HG02870 (cell line): Measurements from ENCODE around the gene NACC2.
A peak's percentile ranks its signal among the peaks of the same experiment; 100 is the strongest.

Source experiments
- ATAC-seq: cut with Tn5 transposase; IDR thresholded peaks from one replicate; pipeline ENCODE4 v1.9.1; 2021; ENCODE audit warnings: mild to moderate bottlenecking, moderate library complexity; ENCODE audit not compliant: unreplicated experiment

NACC2 gene

GRCh38 chr9:136131629-136132511 is 36.8 kb upstream of the NACC2 start:
- ATAC-seq, result no peak

- ATAC-seq, result no peak
Observed at GRCh38 chr9:136129176-136129575, 34.1 kb upstream of the NACC2 start.

- ATAC-seq, result no peak
Observed at GRCh38 chr9:136128436-136128835, 33.3 kb upstream of the NACC2 start.

- ATAC-seq, result no peak
Observed at GRCh38 chr9:136127313-136127712, 32.2 kb upstream of the NACC2 start.

- ATAC-seq, result no peak
Observed at GRCh38 chr9:136124976-136125692, 30.0 kb upstream of the NACC2 start.

GRCh38 chr9:136122425-136123383 is 27.6 kb upstream of the NACC2 start:
- ATAC-seq, result no peak

- no peak for ATAC-seq
Observed at GRCh38 chr9:136121801-136122200, 26.7 kb upstream of the NACC2 start.

- ATAC-seq, result no peak
Observed at GRCh38 chr9:136120438-136120844, 25.4 kb upstream of the NACC2 start.

GRCh38 chr9:136119883-136120393 is 24.8 kb upstream of the NACC2 start:
- ATAC-seq, result no peak

DNA sequence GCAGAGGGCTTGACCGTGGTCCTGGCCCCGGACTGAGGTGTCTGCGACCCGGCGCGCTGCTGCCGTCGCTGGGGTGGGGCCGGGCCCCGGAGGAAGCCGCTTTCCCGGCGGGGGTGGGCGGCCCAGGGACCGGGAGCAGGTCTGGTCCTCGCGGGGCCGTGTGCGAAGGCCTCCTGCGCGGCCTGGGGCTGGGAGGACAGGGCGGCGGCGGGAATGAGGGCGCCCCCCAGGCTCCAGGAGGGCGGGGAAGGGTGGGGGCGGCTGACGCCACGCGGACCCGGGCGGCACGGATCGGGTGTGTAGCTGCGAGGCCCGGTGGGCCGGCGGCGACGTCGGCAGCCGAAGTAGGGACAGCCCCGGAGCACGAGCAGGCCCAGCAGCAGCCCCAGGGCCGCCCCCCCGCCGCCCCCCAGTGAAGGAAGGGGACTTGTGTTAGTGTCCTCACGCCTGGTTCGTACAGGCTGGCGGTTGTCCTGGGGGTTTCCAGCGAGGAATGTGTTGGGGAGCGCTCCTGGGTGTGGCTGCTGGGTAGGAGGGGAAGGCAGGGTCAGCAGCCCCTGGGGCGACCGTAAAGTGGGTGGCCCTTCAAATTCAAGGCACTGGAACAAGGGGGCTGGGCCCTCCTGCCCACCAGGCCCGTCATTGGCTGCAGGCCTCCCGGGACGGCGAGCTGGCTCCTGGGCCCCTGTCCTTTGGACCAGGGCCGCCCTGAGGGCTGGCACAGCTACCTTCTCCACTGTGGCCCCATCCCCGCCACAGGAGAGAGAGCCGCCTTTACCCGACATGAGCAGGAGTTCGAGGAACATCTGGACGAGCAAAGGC is 24.2 kb upstream of the NACC2 start:
- ATAC-seq, result peak; percentile 11

DNA sequence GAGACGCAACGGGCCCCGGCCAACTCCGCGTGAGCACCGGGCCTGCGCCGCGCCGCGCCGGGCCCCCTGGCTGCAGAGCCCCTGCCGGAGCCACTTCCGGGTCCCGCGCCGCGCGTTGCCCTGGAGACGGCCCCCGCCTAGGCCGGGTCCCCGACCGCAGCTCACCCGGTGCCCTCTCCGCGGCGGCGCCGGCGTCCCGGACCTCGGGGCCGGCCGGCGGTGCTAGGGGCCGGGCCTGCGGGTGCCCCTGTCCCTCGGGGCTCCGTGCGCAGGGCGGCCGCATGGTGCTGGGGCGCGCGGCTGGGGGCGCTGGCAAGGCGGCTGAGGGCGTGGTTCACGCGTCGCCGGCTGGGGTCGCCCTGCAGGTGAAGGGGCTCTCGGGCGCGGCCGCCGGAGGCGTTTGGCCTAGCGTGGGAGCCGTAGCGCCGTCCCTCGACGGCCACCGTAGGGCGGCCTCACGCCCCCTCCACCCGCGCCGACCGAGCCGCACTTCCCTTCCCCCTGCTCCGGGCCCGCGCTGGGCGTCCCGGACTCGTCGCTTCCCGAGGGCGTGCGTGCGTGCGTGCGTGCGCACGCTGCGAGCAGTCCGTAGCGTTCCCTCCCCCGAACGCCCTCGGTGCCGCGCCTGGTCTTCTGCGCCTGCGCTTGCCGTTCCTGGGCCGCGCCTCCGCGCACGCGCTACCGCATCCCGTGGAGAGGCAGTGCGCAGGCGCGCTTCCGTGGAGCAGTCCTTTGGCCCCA is 23.4 kb upstream of the NACC2 start, which contains the start of gene TMEM250:
Gene TMEM250 (minus strand): TSS at position 556 of the 741 bp plus-strand sequence. CDS start 1,975 bp downstream, outside the sequence.
- peak; percentile 56 for ATAC-seq

DNA sequence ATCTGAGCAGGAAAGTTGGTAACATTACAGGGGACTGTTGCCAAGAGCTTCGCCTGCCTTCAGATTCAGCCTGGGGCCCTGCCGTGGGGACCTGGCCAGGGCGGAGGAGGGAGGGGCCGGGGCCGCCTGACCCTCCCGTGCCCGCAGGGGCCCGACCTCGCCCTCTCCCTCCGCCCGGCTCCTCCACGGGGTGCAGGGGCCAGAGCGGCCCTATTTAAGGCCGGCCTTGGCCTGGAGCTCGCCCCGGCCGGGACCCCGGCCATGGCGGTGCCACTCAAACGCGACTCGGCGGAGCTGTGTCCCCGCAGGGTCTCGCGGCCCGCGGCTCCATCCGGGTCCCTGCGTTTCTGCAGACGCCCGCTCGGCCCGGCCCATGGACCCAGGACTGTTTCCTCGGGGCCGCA is 22.8 kb upstream of the NACC2 start:
- peak; percentile 16 for ATAC-seq

DNA sequence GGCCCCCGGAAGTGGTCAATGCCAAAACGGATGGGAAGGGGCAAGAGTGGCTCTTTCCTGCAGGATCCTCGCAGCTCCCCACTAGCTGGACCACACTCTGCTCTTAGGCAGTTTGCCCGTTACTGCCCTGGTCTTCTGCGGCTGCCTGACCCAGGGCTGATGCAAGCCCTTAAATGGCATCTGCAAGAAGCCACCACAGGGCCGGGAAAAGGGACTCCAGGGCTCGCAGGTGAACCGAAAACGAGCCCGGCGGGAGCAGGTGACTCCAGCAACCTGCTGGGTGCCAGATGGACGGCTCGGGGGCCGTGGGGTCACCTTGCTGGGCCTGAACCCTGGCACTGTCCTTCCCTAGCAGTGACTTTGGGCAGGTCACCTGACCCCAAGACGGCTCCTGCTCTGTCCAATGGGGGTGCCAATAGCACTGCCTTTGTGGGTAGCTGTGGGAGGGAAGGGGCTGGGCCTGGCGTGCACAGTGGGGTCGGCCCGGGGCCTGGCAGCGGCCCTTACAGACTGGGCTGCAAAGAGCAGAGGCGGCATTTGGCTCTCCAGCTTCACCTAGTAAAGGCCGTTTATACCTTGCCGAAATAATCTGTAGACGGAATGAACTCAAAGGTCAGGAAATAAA is 22.3 kb upstream of the NACC2 start:
- no peak for ATAC-seq

DNA sequence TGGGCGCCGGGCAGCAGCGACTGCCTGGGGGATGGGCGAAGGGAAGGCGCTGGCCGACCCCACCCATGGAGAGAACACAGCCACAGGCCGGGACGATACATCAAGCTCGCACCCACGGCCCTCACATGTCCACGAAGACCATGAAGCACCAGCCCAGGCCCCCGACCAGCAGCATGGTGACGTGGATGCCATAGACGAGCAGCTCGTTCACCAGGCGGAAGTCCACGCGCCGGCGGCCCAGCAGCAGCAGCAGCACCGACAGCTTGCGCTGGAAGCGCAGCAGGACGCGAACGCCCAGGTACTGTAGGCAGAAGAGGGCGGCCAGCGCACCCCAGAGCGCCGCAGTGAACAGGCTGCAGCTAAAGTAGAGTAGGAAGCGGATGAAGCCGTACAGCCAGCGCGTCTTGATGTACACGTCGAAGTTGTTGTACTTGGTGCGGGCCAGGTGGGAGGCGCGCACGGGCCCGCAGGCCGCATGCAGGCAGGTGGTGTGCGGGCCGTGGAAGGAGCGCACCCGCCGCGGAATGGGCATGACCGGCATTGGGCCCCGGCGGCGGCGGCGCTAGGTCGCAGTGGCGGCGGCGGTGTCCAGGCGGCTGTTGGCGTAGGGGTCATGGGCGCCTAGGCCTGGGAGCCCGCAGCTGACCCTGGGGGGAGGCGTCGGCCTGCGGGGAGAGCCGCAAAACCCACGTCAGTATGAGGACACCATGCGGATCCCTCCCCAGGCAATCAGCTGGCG is 21.4 kb upstream of the NACC2 start:
- no peak for ATAC-seq

DNA sequence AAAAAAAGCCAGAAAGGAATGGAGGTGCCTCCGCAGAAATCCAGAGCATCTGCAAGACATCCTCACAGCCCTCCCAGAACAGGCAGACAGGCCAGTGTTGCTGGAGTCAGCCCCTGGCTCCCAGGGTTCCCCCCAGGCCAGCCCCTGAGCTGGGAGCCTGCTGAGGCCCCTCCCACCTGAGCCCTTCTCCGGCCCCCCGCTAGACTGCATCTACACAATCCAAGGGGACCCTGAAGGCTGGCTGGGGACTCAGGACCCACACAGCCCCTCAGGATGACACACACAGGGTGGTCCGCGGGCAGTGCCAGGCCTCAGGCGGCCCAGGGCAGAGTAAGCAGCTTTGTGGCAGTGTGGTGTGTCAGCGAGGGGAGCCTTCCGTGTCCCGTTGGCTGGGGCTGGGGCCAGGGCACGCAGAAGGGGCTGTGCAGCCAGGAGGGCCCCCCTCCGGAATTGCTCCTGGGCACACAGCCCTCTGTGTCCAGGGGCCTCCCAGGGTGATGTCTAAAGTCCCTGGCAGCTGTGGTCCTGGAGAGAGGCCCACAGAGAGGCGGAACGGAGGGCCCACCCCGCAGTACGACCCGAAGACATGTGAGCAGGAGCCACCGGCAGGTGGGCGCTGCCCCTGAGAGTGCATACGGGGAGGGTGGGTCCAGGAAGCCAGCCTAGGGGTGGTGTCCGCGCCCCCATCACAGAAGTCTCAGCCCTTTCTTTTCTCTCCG is 20.7 kb upstream of the NACC2 start:
- ATAC-seq, result no peak

DNA sequence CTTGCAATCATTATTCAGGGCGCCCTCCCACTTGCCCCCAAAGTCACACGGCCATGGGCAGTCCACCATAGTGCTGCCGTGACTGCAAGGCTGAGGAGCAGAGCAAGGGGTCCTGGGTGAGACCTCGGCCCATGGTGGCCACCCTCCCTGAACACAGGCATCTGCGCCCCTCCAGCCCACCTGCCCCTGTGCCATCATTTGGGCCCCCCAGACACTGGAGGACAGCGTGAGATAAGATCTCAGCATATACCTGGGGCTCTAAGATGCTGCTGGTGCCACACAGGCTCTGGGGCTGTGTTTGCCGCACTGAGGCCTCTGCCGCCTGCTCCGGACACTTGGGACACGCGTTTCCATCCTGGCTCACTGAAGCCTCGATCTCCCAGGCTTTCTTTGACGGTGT is 20.1 kb upstream of the NACC2 start:
- ATAC-seq, result no peak

GRCh38 chr9:136114610-136115009 is 19.5 kb upstream of the NACC2 start:
- no peak for ATAC-seq
